Adrenal gland (tissue), 5 donors: ENCODE measurements around the gene PPP2R5D.

Source experiments
- CTCF ChIP-seq, 6 experiments: fragments of 450-650 bp in 4 of 6; fragments of 200-600 bp in 2 of 6; sonication (generic) in 1 of 6; IDR thresholded peaks; 1 replicate in 5 of 6; 2 replicates in 1 of 6; pipeline versions ENCODE4 v1.5.1 to v1.8.0; 2016 to 2021; ENCODE audit warnings: antibody characterized with exemption in 6 of 6, mild to moderate bottlenecking in 2 of 6, moderate library complexity in 1 of 6
- POLR2A ChIP-seq, 2 donors: fragments of 450-650 bp; IDR thresholded peaks; one replicate each; pipeline ENCODE4 v1.6.1; 2017; ENCODE audit warnings: antibody characterized with exemption in 2 of 2, mild to moderate bottlenecking in 2 of 2, moderate library complexity in 1 of 2
- donor health status: DM: no; HTN: no; CAD: no.

GRCh38 chr6:43013843-43014433 is 29.6 kb downstream of the PPP2R5D start, which contains the start of the genes KLHDC3 and MEA1:
- TF ChIP-seq POLR2A (IDR thresholded peaks at IDR 0.05) (peak; percentile 19 to 52), CTCF (IDR thresholded peaks at IDR 0.05) (no peak)
